ENCODE measurements around the gene HOMER2. TPM values are rescaled to one million over a fixed set of nuclear protein-coding genes. Genes with fewer than 3 reads are reported as not detected.

Gene HOMER2
- total RNA-seq, 1 donor from 2014 or later, result 23.4 TPM

- Mint-ChIP-seq H3K27ac (peak overlapping the region; percentile 72), H3K4me3 (peak overlapping the region; percentile 20)
Observed at GRCh38 chr15:82852941-82853561, 99.5 kb downstream of the HOMER2 start.

GRCh38 chr15:82851981-82852511 lies 100.5 kb downstream of the HOMER2 start:
- TF ChIP-seq CTCF (conservative IDR thresholded peaks at IDR 0.05), result no peak
- Mint-ChIP-seq H3K27me3 (no peaks in the 10 kb centered on the region), H3K9me3 (no peaks in the 10 kb centered on the region), H3K4me3 (no peak overlapping the region), H3K4me1 (ENCODE audit: unreplicated experiment) (peaks cover 40% of the 10 kb centered on the region), H3K27ac (peak overlapping the region; percentile 16), H3K36me3 (no peaks in the 10 kb centered on the region)
- peak; percentile 39 for DNase-seq (ENCODE audit: extremely low spot score, unreplicated experiment)

More at GRCh38 chr15:82852941-82853561, 99.5 kb downstream of the HOMER2 start:
- Mint-ChIP-seq H3K36me3 (no peaks in the 10 kb centered on the region), H3K9me3 (no peaks in the 10 kb centered on the region), H3K4me1 (ENCODE audit: unreplicated experiment) (peaks cover 38% of the 10 kb centered on the region), H3K27me3 (no peaks in the 10 kb centered on the region)
- peak; percentile 60 for DNase-seq (ENCODE audit: extremely low spot score, unreplicated experiment)
- no peak for TF ChIP-seq CTCF (conservative IDR thresholded peaks at IDR 0.05)

- Mint-ChIP-seq H3K9me3 (no peaks in the 10 kb centered on the region), H3K27me3 (no peaks in the 10 kb centered on the region), H3K27ac (no peak overlapping the region), H3K36me3 (no peaks in the 10 kb centered on the region), H3K4me3 (no peak overlapping the region), H3K4me1 (ENCODE audit: unreplicated experiment) (peaks cover 46% of the 10 kb centered on the region)
- peak; percentile 54 for DNase-seq (ENCODE audit: extremely low spot score, unreplicated experiment)
- TF ChIP-seq CTCF (conservative IDR thresholded peaks at IDR 0.05), result no peak
Observed at GRCh38 chr15:82851306-82851850, 101.1 kb downstream of the HOMER2 start.

GRCh38 chr15:82850731-82851130 lies 101.8 kb downstream of the HOMER2 start:
- Mint-ChIP-seq H3K4me1 (ENCODE audit: unreplicated experiment) (peaks cover 51% of the 10 kb centered on the region), H3K9me3 (no peaks in the 10 kb centered on the region), H3K4me3 (no peak overlapping the region), H3K27ac (no peak overlapping the region), H3K27me3 (no peaks in the 10 kb centered on the region), H3K36me3 (no peaks in the 10 kb centered on the region)
- TF ChIP-seq CTCF (conservative IDR thresholded peaks at IDR 0.05), result no peak
- DNase-seq (ENCODE audit: extremely low spot score, unreplicated experiment), result peak; percentile 51

- Mint-ChIP-seq H3K27ac (peak overlapping the region; percentile 77), H3K36me3 (no peaks in the 10 kb centered on the region), H3K4me3 (peak overlapping the region; percentile 66), H3K9me3 (no peaks in the 10 kb centered on the region), H3K4me1 (ENCODE audit: unreplicated experiment) (peaks cover 51% of the 10 kb centered on the region), H3K27me3 (no peaks in the 10 kb centered on the region)
- DNase-seq (ENCODE audit: extremely low spot score, unreplicated experiment), result peak; percentile 71
- peak; percentile 81 for TF ChIP-seq CTCF (conservative IDR thresholded peaks at IDR 0.05)
Observed at GRCh38 chr15:82849556-82850512, 102.7 kb downstream of the HOMER2 start.
